ENCODE measurements around the gene FLT4.

The FLT4 gene

GRCh38 chr5:180606215-180606785, 43.1 kb downstream of the FLT4 start:
- TF ChIP-seq CTCF (IDR thresholded peaks at IDR 0.05; ENCODE audit: insufficient read depth, low read length, poor library complexity, severe bottlenecking): no peak
- H3K27me3 ChIP-seq (replicated peaks; ENCODE audit: control insufficient read depth, insufficient read depth, low read length): no peaks in the 10 kb centered on the region; the same call in 1 of the 2 replicates
- H3K4me3 ChIP-seq (replicated peaks; ENCODE audit: low read depth, low read length): no peak overlapping the region
- no peaks in the 10 kb centered on the region for H3K36me3 ChIP-seq (ENCODE audit: control insufficient read depth, insufficient read depth, low read length)
- DNase-seq (ENCODE audit: extremely low read depth, insufficient read length): no peak

- DNase-seq (ENCODE audit: extremely low read depth, insufficient read length): no peak
- Histone ChIP-seq H3K4me3 (replicated peaks; ENCODE audit: low read depth, low read length) (no peak overlapping the region), H3K27me3 (replicated peaks; ENCODE audit: control insufficient read depth, insufficient read depth, low read length) (no peaks in the 10 kb centered on the region; the same call in 1 of the 2 replicates), H3K36me3 (ENCODE audit: control insufficient read depth, insufficient read depth, low read length) (no peaks in the 10 kb centered on the region)
- TF ChIP-seq CTCF (IDR thresholded peaks at IDR 0.05; ENCODE audit: insufficient read depth, low read length, poor library complexity, severe bottlenecking): peak; percentile 74
These were observed 43.7 kb downstream of the FLT4 start for GRCh38 chr5:180605554-180606214.

- TF ChIP-seq CTCF (IDR thresholded peaks at IDR 0.05; ENCODE audit: insufficient read depth, low read length, poor library complexity, severe bottlenecking): no peak
- Histone ChIP-seq H3K36me3 (ENCODE audit: control insufficient read depth, insufficient read depth, low read length) (no peaks in the 10 kb centered on the region), H3K27me3 (replicated peaks; ENCODE audit: control insufficient read depth, insufficient read depth, low read length) (no peaks in the 10 kb centered on the region; the same call in 1 of the 2 replicates), H3K4me3 (replicated peaks; ENCODE audit: low read depth, low read length) (no peak overlapping the region)
- DNase-seq (ENCODE audit: extremely low read depth, insufficient read length): no peak
These were observed 45.1 kb downstream of the FLT4 start for GRCh38 chr5:180604271-180604670.

- H3K27me3 ChIP-seq (replicated peaks; ENCODE audit: control insufficient read depth, insufficient read depth, low read length): no peaks in the 10 kb centered on the region; the same call in 1 of the 2 replicates
- no peaks in the 10 kb centered on the region for H3K36me3 ChIP-seq (ENCODE audit: control insufficient read depth, insufficient read depth, low read length)
- no peak for TF ChIP-seq CTCF (IDR thresholded peaks at IDR 0.05; ENCODE audit: insufficient read depth, low read length, poor library complexity, severe bottlenecking)
- no peak for DNase-seq (ENCODE audit: extremely low read depth, insufficient read length)
- H3K4me3 ChIP-seq (replicated peaks; ENCODE audit: low read depth, low read length): no peak overlapping the region
These were observed 46.3 kb downstream of the FLT4 start for GRCh38 chr5:180603076-180603594.

- Histone ChIP-seq H3K27me3 (replicated peaks; ENCODE audit: control insufficient read depth, insufficient read depth, low read length) (no peaks in the 10 kb centered on the region; the same call in 1 of the 2 replicates), H3K36me3 (ENCODE audit: control insufficient read depth, insufficient read depth, low read length) (no peaks in the 10 kb centered on the region), H3K4me3 (replicated peaks; ENCODE audit: low read depth, low read length) (no peak overlapping the region)
- no peak for DNase-seq (ENCODE audit: extremely low read depth, insufficient read length)
- no peak for TF ChIP-seq CTCF (IDR thresholded peaks at IDR 0.05; ENCODE audit: insufficient read depth, low read length, poor library complexity, severe bottlenecking)
These were observed 46.8 kb downstream of the FLT4 start for GRCh38 chr5:180602481-180603075.
